ENCODE data around the gene FAR2. TPM values are rescaled to one million over a fixed set of nuclear protein-coding genes. Genes with fewer than 3 reads are reported as not detected.

Gene FAR2
- total RNA-seq, 1 donor from 2014 or later: 12.5 TPM

DNA sequence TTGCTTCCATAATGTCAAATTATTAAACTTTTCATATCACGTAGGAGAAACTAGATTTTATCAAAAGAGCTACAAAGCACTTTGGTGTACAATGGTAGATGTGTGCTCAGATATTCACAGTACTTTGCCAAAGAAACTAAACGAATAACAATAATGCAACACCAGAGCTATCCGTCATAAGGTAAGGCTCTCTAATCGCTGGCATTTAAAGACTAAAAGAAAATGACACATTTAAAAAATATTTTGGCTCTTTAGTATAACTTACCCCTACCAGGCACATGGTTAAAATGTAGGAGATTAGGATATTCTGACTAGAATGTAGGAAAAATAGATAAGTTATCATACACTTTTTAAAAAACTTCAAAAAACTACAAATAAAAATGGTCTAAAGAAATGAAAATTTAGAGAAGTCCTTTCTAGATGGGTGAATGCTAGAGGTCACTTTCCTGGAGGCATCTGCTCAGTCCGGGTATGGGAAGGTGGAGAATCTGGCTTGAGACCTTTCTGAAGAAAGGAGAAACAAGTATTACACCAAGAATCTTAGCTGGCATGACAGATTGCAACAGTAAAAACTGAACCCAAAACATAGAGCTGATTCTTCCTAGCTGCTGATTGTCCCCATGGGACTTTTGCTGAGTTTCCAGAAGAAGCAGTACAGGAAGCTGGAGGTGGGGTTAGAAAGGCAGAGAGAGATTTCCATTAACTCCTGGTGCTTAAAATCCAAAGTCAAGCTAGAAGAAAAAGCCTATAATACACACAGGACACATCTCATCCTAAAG lies 67.9 kb downstream of the FAR2 start:
- Histone ChIP-seq H3K27me3 (ENCODE audit: control insufficient read depth in 3 of 3, insufficient read depth in 3 of 3, low read length in 3 of 3) (no peaks in the 10 kb centered on the region), H3K9me3 (ENCODE audit: control insufficient read depth in 3 of 3, low read length in 3 of 3) (no peaks in the 10 kb centered on the region), H3K4me1 (ENCODE audit: control insufficient read depth in 3 of 3, insufficient read depth in 3 of 3, low read length in 3 of 3) (peaks cover 0 to 2% (median 2%) of the 10 kb centered on the region in 3 donors), H3K9ac (ENCODE audit: low read depth in 1 of 3, low read length in 3 of 3) (no peak overlapping the region), H3K4me3 (ENCODE audit: low read length in 3 of 3) (no peak overlapping the region), H3K27ac (ENCODE audit: low read depth, low read length) (no peak overlapping the region), H3K36me3 (ENCODE audit: control insufficient read depth in 3 of 3, insufficient read depth in 3 of 3, low read length in 3 of 3) (no peaks in the 10 kb centered on the region)

DNA sequence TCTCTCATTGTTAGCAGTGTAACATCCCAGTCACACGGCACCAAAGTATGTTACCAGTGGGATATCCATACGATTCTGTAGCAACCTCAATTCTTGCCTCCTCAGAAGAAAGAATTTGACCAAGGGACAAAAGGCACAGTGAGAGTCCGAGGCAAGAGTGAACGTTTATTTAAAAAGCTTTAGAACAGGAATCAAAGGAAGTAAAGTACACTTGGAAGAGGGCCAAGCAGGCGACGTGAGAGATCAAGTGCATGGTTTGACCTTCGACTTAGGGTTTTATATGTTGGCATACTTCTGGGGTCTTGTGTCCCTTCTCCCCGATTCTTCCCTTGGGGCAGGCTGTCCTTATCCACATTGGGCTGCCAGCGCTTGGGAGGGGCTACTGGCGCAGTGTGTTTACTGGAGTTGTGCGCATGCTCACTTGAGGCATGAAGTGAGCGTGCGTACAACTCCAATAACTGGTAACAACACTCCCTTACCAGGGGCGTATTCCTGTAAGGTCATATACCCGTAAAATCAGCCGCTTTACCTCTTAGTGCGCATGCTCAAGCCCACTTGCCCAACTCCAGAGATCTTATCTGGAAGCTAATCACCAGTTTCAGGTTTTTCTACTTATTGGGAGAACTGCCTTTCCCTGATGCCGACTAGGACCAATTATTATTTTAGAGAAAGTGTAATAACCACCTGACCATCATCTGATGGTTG lies 71.7 kb downstream of the FAR2 start:
- H3K27me3 ChIP-seq (ENCODE audit: control insufficient read depth in 3 of 3, insufficient read depth in 3 of 3, low read length in 3 of 3): no peaks in the 10 kb centered on the region
- H3K36me3 ChIP-seq (ENCODE audit: control insufficient read depth in 3 of 3, insufficient read depth in 3 of 3, low read length in 3 of 3): no peaks in the 10 kb centered on the region
- peaks cover 0 to 2% (median 0%) of the 10 kb centered on the region in 3 donors for H3K4me1 ChIP-seq (ENCODE audit: control insufficient read depth in 3 of 3, insufficient read depth in 3 of 3, low read length in 3 of 3)
- H3K9ac ChIP-seq (ENCODE audit: low read depth in 1 of 3, low read length in 3 of 3): no peak overlapping the region
- no peak overlapping the region for H3K4me3 ChIP-seq (ENCODE audit: low read length in 3 of 3)
- H3K9me3 ChIP-seq (ENCODE audit: control insufficient read depth in 3 of 3, low read length in 3 of 3): no peaks in the 10 kb centered on the region
- no peak overlapping the region for H3K27ac ChIP-seq (ENCODE audit: low read depth, low read length)

DNA sequence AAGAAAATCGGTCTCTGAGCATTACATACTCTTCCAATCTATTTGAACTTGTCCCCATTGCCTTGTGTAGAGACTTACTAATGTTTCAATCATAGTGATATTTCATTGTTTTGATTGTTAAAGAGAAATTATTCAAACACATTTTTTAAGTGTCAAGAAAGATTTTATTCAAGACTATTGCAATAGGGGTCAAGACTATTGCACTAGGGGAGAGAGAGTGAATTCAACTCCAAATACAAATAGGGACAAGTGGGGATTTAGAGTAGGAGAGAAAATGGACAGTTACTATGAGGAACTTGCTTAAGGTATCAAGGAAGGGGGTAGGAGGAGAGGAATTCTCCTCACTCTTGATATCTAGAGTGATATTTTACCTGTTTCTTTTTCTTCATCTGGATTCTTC lies 73.1 kb downstream of the FAR2 start:
- peaks cover 0 to 2% (median 0%) of the 10 kb centered on the region in 3 donors for H3K4me1 ChIP-seq (ENCODE audit: control insufficient read depth in 3 of 3, insufficient read depth in 3 of 3, low read length in 3 of 3)
- no peak overlapping the region for H3K9ac ChIP-seq (ENCODE audit: low read depth in 1 of 3, low read length in 3 of 3)
- no peak overlapping the region for H3K4me3 ChIP-seq (ENCODE audit: low read length in 3 of 3)
- no peaks in the 10 kb centered on the region for H3K27me3 ChIP-seq (ENCODE audit: control insufficient read depth in 3 of 3, insufficient read depth in 3 of 3, low read length in 3 of 3)
- no peaks in the 10 kb centered on the region for H3K9me3 ChIP-seq (ENCODE audit: control insufficient read depth in 3 of 3, low read length in 3 of 3)
- no peak overlapping the region for H3K27ac ChIP-seq (ENCODE audit: low read depth, low read length)
- no peaks in the 10 kb centered on the region for H3K36me3 ChIP-seq (ENCODE audit: control insufficient read depth in 3 of 3, insufficient read depth in 3 of 3, low read length in 3 of 3)

DNA sequence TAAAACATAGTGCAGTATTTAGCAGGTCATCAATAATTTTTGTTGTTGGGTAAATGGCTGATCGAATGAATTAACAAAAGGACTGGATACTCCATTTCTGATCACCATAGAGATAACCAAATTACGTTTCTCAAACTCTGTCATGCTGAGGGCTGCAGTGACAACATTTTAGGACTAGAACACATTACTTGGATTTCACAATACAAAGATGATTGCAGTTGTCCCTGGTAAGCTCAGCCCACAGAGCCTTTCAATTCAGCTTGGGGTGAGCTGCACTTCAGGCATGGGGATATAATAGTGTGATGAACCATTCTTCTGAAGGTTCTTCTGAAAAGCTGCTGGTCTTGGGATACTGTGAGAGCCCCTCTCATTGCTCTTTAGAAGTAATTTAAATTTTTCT lies 74.3 kb downstream of the FAR2 start:
- Histone ChIP-seq H3K27ac (ENCODE audit: low read depth, low read length) (no peak overlapping the region), H3K4me3 (ENCODE audit: low read length in 3 of 3) (no peak overlapping the region), H3K4me1 (ENCODE audit: control insufficient read depth in 3 of 3, insufficient read depth in 3 of 3, low read length in 3 of 3) (no peaks in the 10 kb centered on the region), H3K27me3 (ENCODE audit: control insufficient read depth in 3 of 3, insufficient read depth in 3 of 3, low read length in 3 of 3) (no peaks in the 10 kb centered on the region), H3K9me3 (ENCODE audit: control insufficient read depth in 3 of 3, low read length in 3 of 3) (no peaks in the 10 kb centered on the region), H3K36me3 (ENCODE audit: control insufficient read depth in 3 of 3, insufficient read depth in 3 of 3, low read length in 3 of 3) (no peaks in the 10 kb centered on the region), H3K9ac (ENCODE audit: low read depth in 1 of 3, low read length in 3 of 3) (no peak overlapping the region)

DNA sequence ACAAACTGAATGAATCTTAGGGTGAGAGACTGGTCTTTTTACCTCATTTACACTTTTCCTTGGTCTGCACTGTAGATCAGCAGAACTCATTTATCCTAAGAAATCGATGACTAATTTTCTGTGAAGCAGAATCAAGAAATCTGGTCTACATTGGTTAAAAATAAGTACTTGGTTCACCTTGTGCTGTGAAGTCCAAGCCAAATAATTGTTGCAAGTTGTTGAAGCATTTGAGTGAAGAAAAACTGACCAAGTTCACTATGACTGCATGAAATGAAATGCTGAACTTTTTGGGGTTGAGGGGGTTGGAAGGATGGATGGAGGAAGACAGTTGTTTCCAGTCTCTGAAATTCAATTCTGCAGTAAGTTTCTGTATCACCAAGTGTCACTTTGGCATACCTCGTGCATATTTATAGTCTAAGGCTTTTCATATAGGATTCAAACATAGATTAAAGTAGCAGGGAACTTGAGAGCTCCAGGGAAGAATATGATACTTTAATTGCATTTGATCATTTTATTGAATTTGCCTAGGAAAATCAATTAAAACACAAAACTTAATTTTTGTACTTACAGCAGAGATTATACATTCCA lies 75.0 kb downstream of the FAR2 start:
- H3K36me3 ChIP-seq (ENCODE audit: control insufficient read depth in 3 of 3, insufficient read depth in 3 of 3, low read length in 3 of 3): no peaks in the 10 kb centered on the region
- no peaks in the 10 kb centered on the region for H3K4me1 ChIP-seq (ENCODE audit: control insufficient read depth in 3 of 3, insufficient read depth in 3 of 3, low read length in 3 of 3)
- H3K27me3 ChIP-seq (ENCODE audit: control insufficient read depth in 3 of 3, insufficient read depth in 3 of 3, low read length in 3 of 3): no peaks in the 10 kb centered on the region
- H3K27ac ChIP-seq (ENCODE audit: low read depth, low read length): no peak overlapping the region
- H3K4me3 ChIP-seq (ENCODE audit: low read length in 3 of 3): no peak overlapping the region
- H3K9me3 ChIP-seq (ENCODE audit: control insufficient read depth in 3 of 3, low read length in 3 of 3): no peaks in the 10 kb centered on the region
- H3K9ac ChIP-seq (ENCODE audit: low read depth in 1 of 3, low read length in 3 of 3): no peak overlapping the region

DNA sequence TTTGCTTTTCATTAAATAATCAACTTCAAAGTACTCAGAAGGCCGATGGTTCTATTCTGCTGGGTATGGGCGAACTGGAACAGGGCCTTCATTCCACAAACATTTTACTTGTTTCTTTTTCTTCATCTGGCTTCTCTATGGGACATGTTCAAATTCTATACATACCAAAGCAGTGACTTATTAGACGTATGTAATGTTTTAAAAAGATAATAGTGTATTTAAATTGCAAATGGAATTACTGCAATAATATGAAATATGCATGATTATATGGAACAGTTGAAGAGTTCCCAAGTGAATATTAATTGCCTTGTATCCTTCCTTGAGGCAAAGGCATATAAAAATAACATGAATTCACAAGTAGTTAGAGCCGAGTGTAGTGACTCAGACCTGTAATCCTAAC lies 75.5 kb downstream of the FAR2 start:
- Histone ChIP-seq H3K27ac (ENCODE audit: low read depth, low read length) (no peak overlapping the region), H3K9ac (ENCODE audit: low read depth in 1 of 3, low read length in 3 of 3) (no peak overlapping the region), H3K4me3 (ENCODE audit: low read length in 3 of 3) (no peak overlapping the region), H3K27me3 (ENCODE audit: control insufficient read depth in 3 of 3, insufficient read depth in 3 of 3, low read length in 3 of 3) (no peaks in the 10 kb centered on the region), H3K4me1 (ENCODE audit: control insufficient read depth in 3 of 3, insufficient read depth in 3 of 3, low read length in 3 of 3) (no peaks in the 10 kb centered on the region), H3K9me3 (ENCODE audit: control insufficient read depth in 3 of 3, low read length in 3 of 3) (no peaks in the 10 kb centered on the region), H3K36me3 (ENCODE audit: control insufficient read depth in 3 of 3, insufficient read depth in 3 of 3, low read length in 3 of 3) (no peaks in the 10 kb centered on the region)

DNA sequence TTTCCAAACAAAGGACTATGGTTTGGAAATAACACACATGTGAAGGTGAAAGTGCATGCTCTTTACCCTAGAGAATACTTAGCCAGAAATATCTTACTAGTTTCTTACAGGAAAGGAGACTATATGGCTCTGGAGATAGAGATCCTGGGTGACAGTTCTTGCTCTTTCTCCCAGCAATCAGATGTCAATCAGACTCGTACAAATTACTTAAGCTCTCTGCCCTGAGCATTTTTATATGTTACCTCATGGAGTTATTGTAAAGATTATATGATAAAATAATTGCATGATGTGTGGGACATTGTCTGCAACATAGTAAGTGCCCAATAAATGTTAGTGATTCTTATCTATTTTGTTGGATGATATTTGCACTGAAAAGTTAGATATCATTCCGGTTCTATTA lies 76.8 kb downstream of the FAR2 start:
- no peak overlapping the region for H3K27ac ChIP-seq (ENCODE audit: low read depth, low read length)
- H3K27me3 ChIP-seq (ENCODE audit: control insufficient read depth in 3 of 3, insufficient read depth in 3 of 3, low read length in 3 of 3): no peaks in the 10 kb centered on the region
- no peak overlapping the region for H3K4me3 ChIP-seq (ENCODE audit: low read length in 3 of 3)
- H3K9me3 ChIP-seq (ENCODE audit: control insufficient read depth in 3 of 3, low read length in 3 of 3): no peaks in the 10 kb centered on the region
- no peaks in the 10 kb centered on the region for H3K36me3 ChIP-seq (ENCODE audit: control insufficient read depth in 3 of 3, insufficient read depth in 3 of 3, low read length in 3 of 3)
- no peaks in the 10 kb centered on the region for H3K4me1 ChIP-seq (ENCODE audit: control insufficient read depth in 3 of 3, insufficient read depth in 3 of 3, low read length in 3 of 3)
- no peak overlapping the region for H3K9ac ChIP-seq (ENCODE audit: low read depth in 1 of 3, low read length in 3 of 3)

DNA sequence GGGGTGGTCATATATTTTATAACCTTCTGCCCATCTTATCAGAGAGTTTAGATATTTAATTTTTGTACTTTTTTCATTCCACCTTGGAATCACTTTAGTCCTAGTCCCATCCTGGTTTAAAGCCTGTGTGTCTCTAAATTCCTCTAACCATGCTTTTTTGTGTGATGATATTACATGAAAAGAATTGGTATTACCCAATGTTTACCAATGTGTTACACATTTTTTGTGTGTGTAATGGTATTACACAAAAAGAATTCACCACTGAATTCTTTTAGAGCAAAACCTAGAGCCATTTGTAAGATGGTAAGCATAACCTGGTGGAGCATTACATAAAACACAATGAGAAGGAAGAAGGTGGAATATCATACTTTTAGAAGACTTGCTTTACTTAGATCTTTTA lies 77.5 kb downstream of the FAR2 start:
- Histone ChIP-seq H3K9me3 (ENCODE audit: control insufficient read depth in 3 of 3, low read length in 3 of 3) (no peaks in the 10 kb centered on the region), H3K9ac (ENCODE audit: low read depth in 1 of 3, low read length in 3 of 3) (no peak overlapping the region), H3K27ac (ENCODE audit: low read depth, low read length) (no peak overlapping the region), H3K4me3 (ENCODE audit: low read length in 3 of 3) (no peak overlapping the region), H3K36me3 (ENCODE audit: control insufficient read depth in 3 of 3, insufficient read depth in 3 of 3, low read length in 3 of 3) (no peaks in the 10 kb centered on the region), H3K4me1 (ENCODE audit: control insufficient read depth in 3 of 3, insufficient read depth in 3 of 3, low read length in 3 of 3) (no peaks in the 10 kb centered on the region), H3K27me3 (ENCODE audit: control insufficient read depth in 3 of 3, insufficient read depth in 3 of 3, low read length in 3 of 3) (no peaks in the 10 kb centered on the region)

DNA sequence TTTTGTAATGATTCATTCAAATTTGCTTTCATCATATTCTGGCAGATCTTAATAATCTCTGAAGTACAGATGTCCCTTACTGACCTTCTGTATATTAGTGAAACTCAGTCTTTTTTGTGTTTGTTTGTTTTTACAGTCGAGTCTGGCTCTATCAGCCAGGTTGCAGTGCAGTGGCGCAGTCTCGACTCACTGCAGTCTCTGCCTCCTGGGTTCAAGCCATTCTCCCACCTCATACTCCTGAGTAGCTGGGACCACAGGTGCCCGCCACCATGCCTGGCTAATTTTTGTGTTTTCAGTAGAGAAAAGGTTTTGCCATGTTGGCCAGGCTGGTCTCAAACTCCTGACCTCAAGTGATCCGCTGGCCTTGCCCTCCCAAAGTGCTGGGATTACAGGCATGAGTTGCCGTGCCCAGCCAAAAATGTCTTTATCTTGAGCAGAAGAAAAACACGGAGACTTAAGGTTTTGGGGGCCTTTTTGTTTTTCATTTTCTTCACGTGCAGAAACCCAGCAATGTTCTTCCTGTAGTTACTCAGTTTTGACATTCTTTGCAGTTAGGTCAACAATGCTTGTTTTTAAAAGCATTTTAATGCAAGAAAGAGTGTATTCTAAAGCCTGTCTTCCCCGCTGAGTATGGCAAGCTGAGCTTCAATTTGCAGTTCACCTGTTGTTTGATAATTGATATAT lies 79.5 kb downstream of the FAR2 start:
- no peak overlapping the region for H3K27ac ChIP-seq (ENCODE audit: low read depth, low read length)
- no peak overlapping the region for H3K4me3 ChIP-seq (ENCODE audit: low read length in 3 of 3)
- no peaks in the 10 kb centered on the region for H3K4me1 ChIP-seq (ENCODE audit: control insufficient read depth in 3 of 3, insufficient read depth in 3 of 3, low read length in 3 of 3)
- H3K9ac ChIP-seq (ENCODE audit: low read depth in 1 of 3, low read length in 3 of 3): no peak overlapping the region
- H3K27me3 ChIP-seq (ENCODE audit: control insufficient read depth in 3 of 3, insufficient read depth in 3 of 3, low read length in 3 of 3): no peaks in the 10 kb centered on the region
- H3K36me3 ChIP-seq (ENCODE audit: control insufficient read depth in 3 of 3, insufficient read depth in 3 of 3, low read length in 3 of 3): no peaks in the 10 kb centered on the region
- no peaks in the 10 kb centered on the region for H3K9me3 ChIP-seq (ENCODE audit: control insufficient read depth in 3 of 3, low read length in 3 of 3)

DNA sequence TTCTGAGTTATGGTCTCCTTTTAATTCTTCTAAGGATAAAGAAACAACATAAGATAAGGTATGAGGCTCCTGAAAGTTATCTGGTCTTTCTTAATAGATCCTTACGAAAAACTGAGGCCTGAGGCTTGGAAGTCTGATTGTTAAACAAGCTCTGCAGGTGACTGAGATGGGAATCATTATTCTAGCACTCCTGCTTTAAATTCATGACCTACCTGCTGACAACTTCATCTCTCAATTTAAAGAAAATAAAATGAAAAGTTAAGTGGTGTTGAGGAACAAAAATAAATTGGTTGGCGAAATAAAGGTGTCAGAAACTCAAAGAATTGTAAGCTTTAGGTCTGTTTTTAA lies 80.1 kb downstream of the FAR2 start:
- no peak overlapping the region for H3K9ac ChIP-seq (ENCODE audit: low read depth in 1 of 3, low read length in 3 of 3)
- H3K27me3 ChIP-seq (ENCODE audit: control insufficient read depth in 3 of 3, insufficient read depth in 3 of 3, low read length in 3 of 3): no peaks in the 10 kb centered on the region
- H3K9me3 ChIP-seq (ENCODE audit: control insufficient read depth in 3 of 3, low read length in 3 of 3): no peaks in the 10 kb centered on the region
- H3K4me1 ChIP-seq (ENCODE audit: control insufficient read depth in 3 of 3, insufficient read depth in 3 of 3, low read length in 3 of 3): no peaks in the 10 kb centered on the region
- H3K4me3 ChIP-seq (ENCODE audit: low read length in 3 of 3): no peak overlapping the region
- no peaks in the 10 kb centered on the region for H3K36me3 ChIP-seq (ENCODE audit: control insufficient read depth in 3 of 3, insufficient read depth in 3 of 3, low read length in 3 of 3)
- H3K27ac ChIP-seq (ENCODE audit: low read depth, low read length): no peak overlapping the region
